ENCODE results near the gene ABCA2. TPM values are rescaled to one million over a fixed set of nuclear protein-coding genes. Genes with fewer than 3 reads are reported as not detected.

ABCA2 gene
- total RNA-seq, 1 experiment from 2014 or later: 22.4 TPM

- TF ChIP-seq CTCF (conservative IDR thresholded peaks at IDR 0.05): no peak
- H3K4me2 ChIP-seq (ENCODE audit: insufficient read depth, insufficient read length, low read length): no peak overlapping the region
- H3K4me1 Mint-ChIP-seq: peaks cover 9 to 12% of the 10 kb centered on the region in 2 experiments
Measured at GRCh38 chr9:136994888-136995230, 33.2 kb downstream of the ABCA2 start.

More at GRCh38 chr9:136994888-136995230, 33.2 kb downstream of the ABCA2 start:
- Histone ChIP-seq H3K14ac (ENCODE audit: insufficient read depth, low read length) (no peak overlapping the region), H3K4ac (ENCODE audit: low read depth, low read length) (no peak overlapping the region), H3K4me1 (ENCODE audit: insufficient read depth, low read length) (no peaks in the 10 kb centered on the region), H4K20me1 (ENCODE audit: control insufficient read depth, insufficient read depth, insufficient read length) (no peaks in the 10 kb centered on the region), H2BK120ac (ENCODE audit: low read depth, low read length, poor library complexity, severe bottlenecking) (no peak overlapping the region), H3K56ac (ENCODE audit: insufficient read length, low read depth, low read length) (no peak overlapping the region), H4K91ac (ENCODE audit: insufficient read length, low read depth, low read length) (no peak overlapping the region), H4K5ac (ENCODE audit: insufficient read length, low read depth, low read length) (no peak overlapping the region), H2BK15ac (ENCODE audit: low read depth, low read length) (no peak overlapping the region), H3K23ac (ENCODE audit: insufficient read length, low read depth, low read length) (no peak overlapping the region), H2BK20ac (ENCODE audit: low read depth, low read length, poor library complexity, severe bottlenecking) (no peak overlapping the region), H4K8ac (replicated peaks; ENCODE audit: insufficient read length, low read depth, low read length) (no peak overlapping the region), H2BK12ac (ENCODE audit: insufficient read length, low read depth, low read length) (no peak overlapping the region), H3K9ac (ENCODE audit: extremely low read depth, insufficient read length, low read length) (no peak overlapping the region), H3K23me2 (ENCODE audit: insufficient read length, low read depth, low read length, poor library complexity, severe bottlenecking) (peaks cover 6% of the 10 kb centered on the region), H3K27me3 (ENCODE audit: insufficient read depth, low read length) (no peaks in the 10 kb centered on the region), H3T11ph (ENCODE audit: low read length) (no peak overlapping the region), H2AFZ (ENCODE audit: low read length) (no peak overlapping the region), H3K79me2 (ENCODE audit: insufficient read depth, low read length) (no peaks in the 10 kb centered on the region), H3K27ac (ENCODE audit: insufficient read length, low read depth, low read length) (no peak overlapping the region), H2BK5ac (ENCODE audit: insufficient read length, low read length) (no peak overlapping the region), H3K79me1 (ENCODE audit: insufficient read depth, low read depth, low read length, poor library complexity, severe bottlenecking) (no peaks in the 10 kb centered on the region), H2AK5ac (ENCODE audit: insufficient read length, low read length) (no peak overlapping the region), H3K18ac (ENCODE audit: insufficient read length, low read depth, low read length) (no peak overlapping the region), H3K9me3 (ENCODE audit: control insufficient read depth, low read depth, low read length) (no peaks in the 10 kb centered on the region)
- DNase-seq: no peak
- Mint-ChIP-seq H3K27ac (no peak overlapping the region), H3K27me3 (ENCODE audit: low read depth) (peaks cover 23% of the 10 kb centered on the region), H3K4me3 (no peak overlapping the region), H3K36me3 (ENCODE audit: insufficient read depth in 1 of 3, low read depth in 3 of 3) (peaks cover 2 to 8% (median 2%) of the 10 kb centered on the region in 3 experiments; a peak in 5 of 7 replicates), H3K9me3 (peaks cover 9 to 10% of the 10 kb centered on the region in 2 experiments; a peak in 3 of 5 replicates)
- WGBS (ENCODE audit: extremely low coverage, insufficient read length, low lambda C conversion rate): no CpG with 5 or more reads among the region's 40 CpGs

Data from H9 (cell line).